Activated naive CD4-positive, alpha-beta T cell treated with anti-CD3 and anti-CD28 coated beads, Interleukin-2, amount 50 U/mL, for 72 hours (primary cell): ENCODE results near the gene VKORC1. TPM values are rescaled to one million over a fixed set of nuclear protein-coding genes. Genes with fewer than 3 reads are reported as not detected.
"Not testable (repeated sequence)": the region's sequence is repeated elsewhere in the genome, so short reads cannot be mapped to it uniquely, and the experiment has no call there.

Source experiments
- ATAC-seq, 2 donors: fragments of 150-1000 bp; cut with Tn5 transposase; 2 replicates each; pipeline ENCODE4 v1.10.0; 2021; ENCODE audit warnings: mild to moderate bottlenecking in 2 of 2, moderate library complexity in 2 of 2
- DNase-seq, 2 donors: peaks; one replicate each; pipeline ENCODE4 v3.0.0; 2021 to 2022; ENCODE audit warnings: low spot score in 2 of 2
- H3K27ac Mint-ChIP-seq, 2 donors: one replicate each; pipeline ENCODE4 v1.8.0; 2022; ENCODE audit warnings: mild to moderate bottlenecking in 2 of 2, mixed read lengths in 2 of 2
- H3K36me3 Mint-ChIP-seq, 2 donors: one replicate each; pipeline ENCODE4 v1.8.0; 2022; ENCODE audit warnings: mixed read lengths in 2 of 2
- H3K9me3 Mint-ChIP-seq, 2 donors: one replicate each; pipeline ENCODE4 v1.8.0; 2022; ENCODE audit warnings: mixed read lengths in 2 of 2
- total RNA-seq, 2 donors: library from RNA; stranded (reverse); gene quantifications; one replicate each; pipeline ENCODE4 v1.2.3, GENCODE V29; 2022

The VKORC1 gene
- total RNA-seq, 2 donors from 2014 or later: 41.4 to 91.4 TPM

DNA sequence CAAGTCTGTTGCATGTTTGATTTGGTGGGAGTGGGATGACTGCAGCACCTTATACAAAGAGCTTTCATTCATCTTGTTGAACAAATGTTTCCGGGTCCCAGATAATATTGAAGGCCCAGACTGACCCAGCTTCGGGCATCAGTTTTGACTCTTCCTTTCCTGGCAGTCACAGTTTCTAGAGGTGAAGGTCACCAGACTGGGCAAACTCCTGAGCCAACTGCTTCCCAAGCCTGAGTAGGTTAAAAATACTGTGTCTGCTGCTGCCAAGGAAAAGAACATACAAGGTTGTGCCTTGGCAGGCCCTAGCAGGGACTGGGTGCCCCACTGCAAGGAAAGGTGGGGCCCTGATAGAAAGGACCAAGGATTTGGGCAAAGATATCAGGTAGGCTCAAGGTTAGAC is 18.1 kb upstream of the VKORC1 start:
- Mint-ChIP-seq H3K27ac (no peak overlapping the region), H3K9me3 (no peaks in the 10 kb centered on the region)
- no peak for ATAC-seq

DNA sequence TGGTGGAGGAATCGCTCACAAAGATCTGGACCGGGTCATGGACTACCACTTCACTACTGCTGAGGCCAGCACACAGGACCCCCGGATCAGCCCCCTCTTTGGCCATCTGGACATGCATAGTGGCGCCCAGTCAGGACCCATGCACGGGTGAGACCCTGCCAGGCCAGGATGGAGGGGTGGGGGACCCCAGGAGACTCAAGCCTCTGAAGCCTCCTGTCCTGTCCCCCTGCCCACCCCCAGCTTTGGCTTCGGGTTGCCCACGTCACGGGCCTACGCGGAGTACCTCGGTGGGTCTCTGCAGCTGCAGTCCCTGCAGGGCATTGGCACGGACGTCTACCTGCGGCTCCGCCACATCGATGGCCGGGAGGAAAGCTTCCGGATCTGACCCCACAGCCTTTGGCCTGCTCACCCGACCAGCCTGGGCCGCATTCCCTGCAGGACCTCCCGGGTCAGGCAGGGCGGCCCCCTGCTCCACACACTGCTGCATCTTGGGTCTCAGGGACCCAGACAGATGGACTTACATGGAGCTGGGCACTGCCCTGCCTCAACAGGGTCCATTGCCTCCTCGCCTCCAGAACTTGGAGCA is 17.4 kb upstream of the VKORC1 start:
- no peak for ATAC-seq
- no peak overlapping the region for H3K27ac Mint-ChIP-seq
- H3K36me3 Mint-ChIP-seq: peaks cover 0 to 19% of the 10 kb centered on the region in 2 donors
- DNase-seq: no peak
- H3K9me3 Mint-ChIP-seq: no peaks in the 10 kb centered on the region

More for the DNA sequence above, 18.1 kb upstream of the VKORC1 start:
- DNase-seq: no peak
- peaks cover 0 to 19% of the 10 kb centered on the region in 2 donors for H3K36me3 Mint-ChIP-seq

DNA sequence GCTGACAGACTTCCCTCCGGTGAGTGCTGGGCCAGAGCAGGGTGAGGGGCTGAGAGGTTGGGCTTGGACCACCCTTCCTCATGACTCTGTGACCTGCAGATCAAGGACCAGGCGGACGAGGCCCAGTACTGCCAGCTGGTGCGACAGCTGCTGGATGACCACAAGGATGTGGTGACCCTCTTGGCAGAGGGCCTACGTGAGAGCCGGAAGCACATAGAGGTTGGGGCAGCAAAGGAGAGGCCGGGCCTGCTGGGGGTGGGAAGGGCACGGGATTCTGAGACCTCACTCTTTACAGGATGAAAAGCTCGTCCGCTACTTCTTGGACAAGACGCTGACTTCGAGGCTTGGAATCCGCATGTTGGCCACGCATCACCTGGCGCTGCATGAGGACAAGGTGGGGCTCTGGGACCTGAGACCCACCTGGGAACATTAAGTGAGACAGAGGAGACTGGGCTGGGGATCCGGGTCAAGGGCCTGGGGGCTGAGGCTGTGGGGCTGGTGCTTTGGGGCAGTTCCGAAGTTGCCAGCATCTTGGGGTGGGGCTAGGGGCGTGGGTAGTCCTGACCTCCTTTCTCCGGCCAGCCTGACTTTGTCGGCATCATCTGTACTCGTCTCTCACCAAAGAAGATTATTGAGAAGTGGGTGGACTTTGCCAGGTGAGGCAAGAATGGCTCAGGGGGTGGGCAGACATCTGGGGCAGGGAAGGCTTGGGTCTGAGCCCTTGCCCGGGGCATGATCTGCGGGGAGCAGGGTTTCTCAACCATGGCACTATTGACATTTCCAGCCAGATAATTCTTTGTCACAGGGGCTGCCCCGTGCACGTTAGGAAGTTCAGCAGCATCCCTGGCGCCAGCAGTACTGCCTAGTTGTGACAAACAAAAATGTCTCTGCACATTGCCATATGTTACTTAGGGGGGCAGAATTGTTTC is 15.8 kb upstream of the VKORC1 start:
- H3K27ac Mint-ChIP-seq: peak overlapping the region in 1 of 2 donors; percentile 50
- H3K36me3 Mint-ChIP-seq: peaks cover 0 to 14% of the 10 kb centered on the region in 2 donors
- no peaks in the 10 kb centered on the region for H3K9me3 Mint-ChIP-seq

DNA sequence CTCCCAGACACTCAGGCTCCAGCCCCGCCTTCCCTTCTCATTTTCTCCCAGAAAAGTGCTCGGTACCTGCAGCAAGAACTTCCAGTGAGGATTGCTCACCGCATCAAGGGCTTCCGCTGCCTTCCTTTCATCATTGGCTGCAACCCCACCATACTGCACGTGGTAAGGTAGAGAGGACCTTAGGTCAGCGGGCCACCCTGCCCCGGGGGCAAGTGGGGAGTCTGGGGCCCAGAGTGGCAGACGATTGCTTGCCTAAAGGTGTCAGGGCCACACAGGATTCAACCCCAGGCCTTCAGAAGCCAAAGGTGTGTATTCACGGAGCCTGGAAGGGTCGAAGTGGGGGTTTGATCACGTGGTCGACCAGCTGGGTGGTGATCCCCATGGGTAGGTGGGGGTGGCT is 15.0 kb upstream of the VKORC1 start:
- H3K27ac Mint-ChIP-seq: peak overlapping the region in 1 of 2 donors; percentile 88
- no peak for ATAC-seq
- H3K36me3 Mint-ChIP-seq: peaks cover 0 to 14% of the 10 kb centered on the region in 2 donors

More for the DNA sequence above, 15.8 kb upstream of the VKORC1 start:
- DNase-seq: no peak
- no peak for ATAC-seq

DNA sequence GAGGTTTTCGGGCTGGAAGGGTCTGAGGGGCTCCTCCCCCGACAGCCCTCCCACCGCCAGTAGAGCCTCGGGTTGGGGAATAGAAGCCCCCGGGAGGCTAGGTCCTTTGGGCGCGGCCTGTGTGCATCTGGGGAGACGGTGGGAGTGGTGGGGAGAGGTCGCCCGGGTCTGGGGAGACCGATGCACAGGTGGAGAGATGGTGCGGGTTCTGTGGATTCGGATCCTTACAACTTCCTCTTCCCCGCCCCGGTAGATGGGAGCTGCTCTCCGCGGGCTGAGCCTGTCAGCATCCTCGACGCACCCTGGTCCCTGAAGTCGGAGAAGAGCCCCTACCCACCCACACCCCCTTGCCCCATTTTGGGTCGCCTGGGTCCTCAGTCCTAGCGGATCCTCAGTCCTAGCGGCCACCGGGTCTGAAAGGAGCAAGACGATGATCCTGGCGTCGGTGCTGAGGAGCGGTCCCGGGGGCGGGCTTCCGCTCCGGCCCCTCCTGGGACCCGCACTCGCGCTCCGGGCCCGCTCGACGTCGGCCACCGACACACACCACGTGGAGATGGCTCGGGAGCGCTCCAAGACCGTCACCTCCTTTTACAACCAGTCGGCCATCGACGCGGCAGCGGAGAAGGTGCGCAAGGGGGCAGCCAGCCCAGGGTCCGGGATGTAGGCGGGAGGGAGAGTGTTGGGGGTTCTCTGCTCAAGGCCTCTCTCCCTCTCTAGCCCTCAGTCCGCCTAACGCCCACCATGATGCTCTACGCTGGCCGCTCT is 14.4 kb upstream of the VKORC1 start:
- Mint-ChIP-seq H3K27ac (peak overlapping the region in 1 of 2 donors; percentile 88), H3K9me3 (no peaks in the 10 kb centered on the region), H3K36me3 (peaks cover 0 to 14% of the 10 kb centered on the region in 2 donors)
- no peak for ATAC-seq
- no peak for DNase-seq

More for the DNA sequence above, 15.0 kb upstream of the VKORC1 start:
- H3K9me3 Mint-ChIP-seq: no peaks in the 10 kb centered on the region
- DNase-seq: no peak

DNA sequence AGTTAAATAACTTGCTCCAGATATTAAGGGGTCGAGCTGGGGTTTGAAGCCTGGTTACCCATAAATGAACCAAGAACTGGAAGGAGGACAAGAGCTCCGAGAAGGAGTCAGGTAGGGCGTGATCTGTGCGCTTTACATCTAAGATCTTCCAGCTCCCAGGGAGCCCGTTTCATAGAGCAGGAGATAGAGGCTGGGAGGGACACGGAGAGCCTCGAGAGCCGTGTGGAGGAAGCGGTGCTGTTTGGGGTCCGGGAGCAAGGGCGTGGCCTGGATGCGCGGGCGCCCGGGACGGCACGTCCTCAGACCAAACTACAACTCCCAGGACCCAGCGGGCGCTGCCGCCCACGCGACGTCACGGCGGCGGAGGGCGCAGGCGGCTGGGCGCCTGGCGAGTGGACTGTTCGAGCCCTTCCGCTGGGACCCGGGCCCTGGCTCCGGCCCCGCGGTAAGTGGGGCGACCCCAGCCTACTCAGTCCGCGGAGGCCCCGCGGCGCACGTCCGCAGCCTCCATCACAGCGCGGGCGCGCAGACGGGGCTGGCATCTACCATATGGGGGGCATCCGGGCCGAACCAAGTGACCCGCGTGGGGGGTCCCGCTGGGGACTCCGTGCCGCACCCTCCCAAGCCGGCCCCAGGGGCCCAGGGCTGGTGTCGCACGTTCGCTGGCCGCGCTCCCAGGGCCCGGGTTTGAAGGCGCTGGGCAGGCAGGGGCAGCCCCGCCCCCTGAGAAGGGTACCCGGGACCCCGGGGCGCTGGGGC is 13.6 kb upstream of the VKORC1 start, which contains the start of gene BCKDK:
TSS of gene BCKDK (plus strand) at position 352 of the 759 bp plus-strand sequence. CDS start 838 bp downstream, outside the sequence.
- peak within 1 kb of the TSS; percentile 94 for H3K27ac Mint-ChIP-seq
- peak; percentile 76 to 84 for ATAC-seq

DNA sequence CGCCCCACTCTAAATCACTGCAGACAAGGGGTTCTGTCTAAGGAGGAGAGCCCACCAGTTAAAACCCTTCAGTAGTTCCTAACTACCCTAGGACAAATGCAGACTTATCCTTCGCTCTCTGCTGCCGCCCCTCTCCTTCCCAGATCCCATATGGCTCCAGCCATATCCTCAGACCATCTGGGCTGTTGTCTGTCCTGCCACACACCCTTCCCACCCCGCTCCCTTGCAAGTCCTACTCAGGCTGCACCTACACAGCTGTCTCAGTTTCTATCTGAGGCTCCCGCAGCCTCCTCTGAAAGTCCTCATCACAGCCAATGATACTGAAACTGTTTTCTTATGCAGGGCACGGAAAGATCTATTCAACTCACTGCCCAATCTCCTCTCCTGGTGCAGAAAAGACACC is 12.9 kb upstream of the VKORC1 start:
- H3K27ac Mint-ChIP-seq: peak overlapping the region; percentile 94
- H3K9me3 Mint-ChIP-seq: no peaks in the 10 kb centered on the region
- peaks cover 0 to 14% of the 10 kb centered on the region in 2 donors for H3K36me3 Mint-ChIP-seq
- ATAC-seq (peak; percentile 81 to 89), DNase-seq (peak in 1 of 2 donors; percentile 53)

More for the DNA sequence above, 13.6 kb upstream of the VKORC1 start, which contains the start of gene BCKDK:
- no peaks in the 10 kb centered on the region for H3K9me3 Mint-ChIP-seq
- H3K36me3 Mint-ChIP-seq: peaks cover 0 to 14% of the 10 kb centered on the region in 2 donors
- DNase-seq: peak; percentile 76

DNA sequence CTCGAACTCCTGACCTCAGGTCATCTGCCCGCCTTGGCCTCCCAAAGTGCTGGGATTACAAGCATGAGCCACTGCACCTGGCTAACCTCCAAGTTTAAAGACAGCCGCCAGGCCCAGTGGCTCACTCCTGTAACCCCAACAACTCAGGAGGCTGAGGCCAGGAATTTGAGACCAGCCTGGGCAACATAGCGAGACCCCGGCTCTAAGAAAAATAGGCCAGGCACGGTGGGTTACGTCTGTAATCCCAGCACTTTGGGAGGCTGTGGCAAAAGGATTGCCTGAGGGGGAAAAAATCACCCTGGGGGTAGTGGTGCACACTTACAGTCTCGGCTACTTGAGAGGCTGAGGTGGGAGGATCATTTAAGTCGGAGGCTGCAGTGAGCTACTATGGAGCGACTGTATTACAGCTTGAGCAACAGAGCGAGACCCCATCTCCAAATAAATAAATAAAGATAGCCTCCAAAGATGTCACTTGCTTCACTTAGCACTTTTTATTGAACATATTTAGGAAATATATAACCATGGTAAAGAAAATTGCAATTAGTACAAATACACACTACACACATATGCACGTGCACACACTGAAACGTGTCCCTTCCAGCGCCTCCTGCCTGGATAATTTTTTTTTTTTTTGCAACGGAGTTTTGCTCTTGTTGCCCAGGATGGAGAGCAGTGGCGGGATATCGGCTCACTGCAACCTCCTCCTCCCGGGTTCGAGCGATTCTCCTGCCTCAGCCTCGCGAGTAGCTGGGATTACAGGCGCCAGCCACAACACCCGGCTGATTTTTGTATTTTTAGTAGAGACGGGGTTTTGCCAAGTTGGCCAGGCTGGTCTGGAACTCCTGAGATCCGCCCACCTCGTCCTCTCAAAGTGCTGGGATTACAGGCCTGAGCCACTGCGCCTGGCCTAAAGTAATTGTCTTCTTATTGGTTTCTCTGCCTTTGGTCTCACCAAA is 12.2 kb upstream of the VKORC1 start:
- peaks cover 0 to 14% of the 10 kb centered on the region in 2 donors for H3K36me3 Mint-ChIP-seq
- DNase-seq (no peak), ATAC-seq (no peak)
- no peaks in the 10 kb centered on the region for H3K9me3 Mint-ChIP-seq
- H3K27ac Mint-ChIP-seq: peak overlapping the region; percentile 94

DNA sequence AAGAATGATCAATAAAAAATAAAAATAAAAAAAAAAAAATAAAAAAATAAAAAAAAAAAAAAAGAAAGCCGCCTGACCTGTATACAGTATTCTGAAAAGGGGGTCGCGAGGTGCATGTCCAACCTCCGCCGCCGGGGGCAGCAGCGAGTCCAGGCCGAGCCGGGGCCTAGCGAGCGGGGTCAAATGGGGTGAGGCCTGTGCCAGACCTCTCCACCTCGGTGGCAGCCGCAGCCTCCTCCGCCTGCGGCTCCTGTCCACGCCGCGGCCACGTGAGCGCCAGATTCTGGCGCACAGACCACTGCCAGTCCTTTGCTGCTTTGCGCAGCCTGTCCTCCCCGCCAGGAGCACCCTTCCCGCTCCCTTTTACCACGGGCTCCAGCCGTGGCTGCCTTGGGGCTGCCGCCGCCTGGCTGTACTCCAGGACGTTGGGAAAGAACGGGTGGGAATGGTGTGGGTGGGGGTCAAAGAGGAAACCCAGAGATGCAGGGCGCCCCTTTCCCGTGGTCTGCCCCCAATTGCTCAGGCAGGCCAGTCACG is 11.1 kb upstream of the VKORC1 start:
- no peaks in the 10 kb centered on the region for H3K9me3 Mint-ChIP-seq
- ATAC-seq: peak; percentile 49 to 66
- peak; percentile 84 to 96 for DNase-seq
- H3K36me3 Mint-ChIP-seq: peaks cover 0 to 14% of the 10 kb centered on the region in 2 donors
- peak overlapping the region; percentile 22 to 82 for H3K27ac Mint-ChIP-seq

DNA sequence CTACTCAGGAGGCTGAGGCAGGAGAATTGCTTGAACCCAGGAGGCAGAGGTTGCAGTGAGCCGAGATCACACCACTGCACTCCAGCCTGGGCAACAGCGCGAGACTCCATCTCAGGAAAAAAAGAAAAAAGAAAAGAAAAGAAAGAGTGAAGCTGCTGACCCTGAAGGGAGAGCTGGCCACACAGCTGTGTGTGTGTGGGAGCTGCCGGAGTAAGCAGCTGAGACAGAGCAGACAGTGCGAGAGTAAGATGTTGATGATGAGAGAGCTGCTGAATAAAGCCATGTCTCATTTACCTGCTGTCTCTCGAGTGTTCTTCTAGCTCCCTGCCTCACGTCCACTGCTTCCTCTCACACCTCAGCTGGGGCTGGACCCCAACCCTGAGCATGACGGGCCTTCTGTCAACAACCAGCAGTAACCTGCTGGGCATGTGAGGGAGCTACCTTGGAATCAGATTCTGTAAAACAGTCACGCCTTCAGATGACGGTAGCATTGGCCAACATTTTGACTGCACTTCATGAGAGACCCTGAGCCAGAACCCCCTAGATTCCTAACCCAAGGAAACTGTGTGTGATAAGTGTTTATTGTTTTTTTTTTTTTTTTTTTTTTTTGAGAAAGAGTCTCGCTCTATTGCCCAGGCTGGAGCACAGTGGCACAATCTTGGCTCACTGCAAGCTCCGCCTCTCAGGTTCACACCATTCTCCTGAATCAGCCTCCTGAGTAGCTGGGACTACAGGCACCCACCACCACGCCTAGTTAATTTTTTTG is 6.5 kb upstream of the VKORC1 start:
- H3K36me3 Mint-ChIP-seq, DNase-seq, H3K27ac Mint-ChIP-seq, H3K9me3 Mint-ChIP-seq, ATAC-seq: not testable (repeated sequence)

DNA sequence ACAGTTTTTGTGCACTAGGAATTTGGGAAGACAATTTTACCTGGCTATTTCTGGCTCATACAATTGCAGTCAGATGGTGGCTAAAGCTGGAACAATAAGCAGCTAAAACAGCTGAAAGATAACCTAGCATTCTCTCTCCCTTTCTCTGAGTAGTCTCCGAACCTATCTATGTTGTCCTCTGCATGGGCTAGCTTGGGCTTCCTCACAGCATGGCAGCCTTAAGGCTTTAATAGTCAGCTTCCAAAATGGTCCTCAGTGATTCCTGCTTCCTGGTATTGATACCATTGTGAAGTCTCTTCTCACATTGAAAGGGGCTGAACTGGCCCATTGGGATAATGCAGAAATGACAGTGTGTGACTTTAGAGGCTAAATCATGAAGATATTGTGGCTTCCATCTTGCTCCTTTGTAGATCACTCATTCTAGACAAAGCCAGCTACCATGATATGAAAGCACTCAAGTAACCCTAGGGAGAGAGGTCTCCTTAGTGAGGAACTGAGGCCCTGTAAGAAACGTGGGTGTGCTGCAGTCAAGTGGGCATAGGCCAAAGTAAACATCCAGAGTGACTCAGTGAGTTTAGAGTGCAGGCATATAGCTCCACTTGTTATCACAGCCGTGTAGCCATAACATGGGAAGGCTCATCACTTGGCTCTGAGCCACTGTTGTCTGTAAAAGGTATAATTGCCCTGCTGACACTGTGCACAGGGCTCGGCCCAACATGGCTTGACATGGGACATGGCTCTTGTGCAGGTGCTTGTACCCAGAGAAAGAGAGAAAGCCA is 5.5 kb upstream of the VKORC1 start:
- DNase-seq (no peak), ATAC-seq (no peak)
- H3K9me3 Mint-ChIP-seq: no peaks in the 10 kb centered on the region
- no peaks in the 10 kb centered on the region for H3K36me3 Mint-ChIP-seq
- peak overlapping the region in 1 of 2 donors; percentile 4 for H3K27ac Mint-ChIP-seq

DNA sequence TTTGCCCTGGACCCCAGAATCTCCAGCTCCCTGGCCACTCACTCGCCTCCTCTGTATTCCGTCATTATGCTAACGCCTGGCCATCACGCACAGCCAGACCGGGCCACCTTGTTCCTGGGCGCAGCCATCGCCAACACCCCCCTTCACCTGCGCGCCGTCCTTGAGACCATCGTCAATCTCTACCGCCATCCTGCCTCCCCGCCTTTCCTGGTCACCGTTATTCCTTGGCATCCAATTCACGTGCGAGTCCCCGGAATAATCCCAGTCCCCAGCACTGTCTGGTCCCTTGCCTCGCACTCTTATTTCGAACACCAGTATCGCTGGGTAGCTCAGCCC is 541 bp downstream of the VKORC1 start:
- peak overlapping the region; percentile 95 to 97 for H3K27ac Mint-ChIP-seq
- H3K36me3 Mint-ChIP-seq: peaks cover 7 to 15% of the 10 kb centered on the region in 2 donors
- no peaks in the 10 kb centered on the region for H3K9me3 Mint-ChIP-seq
- DNase-seq (no peak), ATAC-seq (peak in 1 of 2 donors; percentile 5)

DNA sequence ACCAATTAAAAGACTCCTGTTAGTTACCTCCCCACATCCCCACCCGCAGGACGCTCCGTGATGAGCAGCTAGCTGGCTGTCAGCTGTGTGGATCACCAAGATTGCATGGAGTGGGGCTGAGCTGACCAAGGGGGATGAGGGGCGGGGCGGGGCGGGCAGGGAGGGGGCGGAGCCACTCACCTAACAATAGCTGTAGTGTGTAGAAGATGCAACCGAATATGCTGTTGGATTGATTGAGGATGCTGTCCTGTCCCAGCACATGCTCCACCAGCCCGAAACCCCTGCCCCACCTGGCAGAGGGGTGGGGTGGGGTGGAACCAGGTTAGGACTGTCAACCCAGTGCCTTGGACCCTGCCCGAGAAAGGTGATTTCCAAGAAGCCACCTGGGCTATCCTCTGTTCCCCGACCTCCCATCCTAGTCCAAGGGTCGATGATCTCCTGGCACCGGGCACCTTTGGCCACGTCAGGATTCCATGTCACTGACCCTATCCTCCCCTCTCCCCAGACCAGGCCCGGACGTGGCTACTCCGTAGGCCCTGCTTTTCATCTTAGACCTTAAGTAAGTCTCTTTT is 1.4 kb downstream of the VKORC1 start:
- no peaks in the 10 kb centered on the region for H3K9me3 Mint-ChIP-seq
- H3K36me3 Mint-ChIP-seq: peaks cover 7 to 15% of the 10 kb centered on the region in 2 donors
- DNase-seq: no peak
- H3K27ac Mint-ChIP-seq: no peak overlapping the region
- ATAC-seq: no peak
